A549 (cell line): Measurements from ENCODE around the gene TMEM87B. TPM values are rescaled to one million over a fixed set of nuclear protein-coding genes. Genes with fewer than 3 reads are reported as not detected.

Experiments used
- ATAC-seq, 2 experiments: fragments of 200-7000 bp in 1 of 2; fragments of >200 bp in 1 of 2; cut with Nextera tagmentation in 1 of 2; cut with Tn5 transposase in 1 of 2; 3 replicates each; pipeline versions ENCODE4 v1.8.0 to v1.9.1; 2018 to 2020; ENCODE audit warnings: mild to moderate bottlenecking in 1 of 2, moderate library complexity in 1 of 2
- CTCF ChIA-PET: fragments of 300-600 bp; sonication (Branson Sonifier 250); formaldehyde crosslinking; extraction: SDS; loops from one replicate; lab custom pipeline; 2021; ENCODE audit warnings: antibody characterized with exemption, inconsistent platforms; lab: Yijun Ruan, JAX
- POLR2A ChIA-PET: fragments of 350-600 bp; formaldehyde crosslinking; extraction: SDS; loops from one replicate; lab custom pipeline; 2021; ENCODE audit warnings: antibody characterized with exemption, inconsistent platforms; lab: Yijun Ruan, JAX
- DNase-seq, 2 experiments: peaks; one replicate each; pipeline versions ENCODE4 v3.0.0 to v3.0.0-alpha.2; 2011 to 2016; ENCODE audit warnings: low read depth in 1 of 2, low spot score in 1 of 2
- FAIRE-seq: peaks from 2 replicates; lab custom pipeline; 2011; peaks lifted over from hg19 to GRCh38; lab: Jason Lieb, UNC
- H3K27ac ChIP-seq, 2 experiments: fragments of >200 bp; sonication (Bioruptor Twin); formaldehyde crosslinking; 3 replicates each; pipeline ENCODE4 v1.5.1; 2016 to 2017
- H3K4me1 ChIP-seq: fragments of >200 bp; sonication (Bioruptor Twin); formaldehyde crosslinking; 3 replicates; pipeline ENCODE4 v1.6.1; 2016
- H3K4me2 ChIP-seq: fragments of >200 bp; sonication (Bioruptor Twin); formaldehyde crosslinking; 3 replicates; pipeline ENCODE4 v1.6.1; 2016
- H3K4me3 ChIP-seq: fragments of >200 bp; sonication (Bioruptor Twin); formaldehyde crosslinking; 3 replicates; pipeline ENCODE4 v1.5.1; 2016
- H3K9me3 ChIP-seq: fragments of >200 bp; sonication (Bioruptor Twin); formaldehyde crosslinking; 3 replicates; pipeline ENCODE4 v1.6.1; 2016
- ATOH8 ChIP-seq: fragments of 250-450 bp; sonication (Bioruptor Pico); IDR thresholded peaks from 2 replicates; pipeline ENCODE4 v1.5.0; 2020; ENCODE audit warnings: low read depth, mild to moderate bottlenecking, moderate library complexity
- CEBPB ChIP-seq, 2 experiments: fragments of >200 bp in 1 of 2; sonication (Bioruptor Twin) in 1 of 2; formaldehyde crosslinking in 1 of 2; IDR thresholded peaks; 2 replicates each; pipeline ENCODE4 v1.6.1; 2012 to 2016
- CHD2 ChIP-seq: fragments of 150-350 bp; IDR thresholded peaks from 2 replicates; pipeline ENCODE4 v1.6.1; 2014; ENCODE audit warnings: low read length; ENCODE audit not compliant: partially characterized antibody
- ESRRA ChIP-seq: fragments of 150-350 bp; IDR thresholded peaks from 2 replicates; pipeline ENCODE4 v1.6.1; 2014; ENCODE audit warnings: mild to moderate bottlenecking, low read length, borderline replicate concordance
- FOSB ChIP-seq: fragments of 250-450 bp; sonication (Bioruptor Pico); IDR thresholded peaks from 2 replicates; pipeline ENCODE4 v1.5.0; 2020; ENCODE audit warnings: mild to moderate bottlenecking, moderate library complexity
- FOSL2 ChIP-seq, 2 experiments: fragments of 450-650 bp in 1 of 2; fragments of >200 bp in 1 of 2; sonication (Bioruptor Twin) in 1 of 2; formaldehyde crosslinking; IDR thresholded peaks; 2 replicates each; pipeline versions ENCODE4 v1.5.0 to v1.6.1; 2016 to 2020; ENCODE audit warnings: mild to moderate bottlenecking in 1 of 2, moderate library complexity in 1 of 2
- FOXS1 ChIP-seq: fragments of 250-450 bp; sonication (Bioruptor Pico); IDR thresholded peaks from 2 replicates; pipeline ENCODE4 v1.5.0; 2020; ENCODE audit warnings: mild to moderate bottlenecking, moderate library complexity
- GATA3 ChIP-seq: IDR thresholded peaks from 2 replicates; pipeline ENCODE4 v1.6.1; 2012; ENCODE audit warnings: borderline replicate concordance
- HOXB13 ChIP-seq: fragments of 250-450 bp; sonication (Bioruptor Pico); IDR thresholded peaks from 2 replicates; pipeline ENCODE4 v1.5.0; 2020; ENCODE audit warnings: low read depth, mild to moderate bottlenecking, moderate library complexity
- HOXB5 ChIP-seq: fragments of 250-450 bp; sonication (Bioruptor Pico); IDR thresholded peaks from 2 replicates; pipeline ENCODE4 v1.5.0; 2020; ENCODE audit warnings: mild to moderate bottlenecking, moderate library complexity
- JUN ChIP-seq, 2 experiments: fragments of >200 bp; sonication (Bioruptor Twin); formaldehyde crosslinking; IDR thresholded peaks; 2 replicates in 1 of 2; 3 replicates in 1 of 2; pipeline ENCODE4 v1.6.1; 2016 to 2017
- JUNB ChIP-seq: fragments of >200 bp; sonication (Bioruptor Twin); formaldehyde crosslinking; IDR thresholded peaks from 2 replicates; pipeline ENCODE4 v1.6.1; 2016
- MAZ ChIP-seq: fragments of 150-350 bp; IDR thresholded peaks from 2 replicates; pipeline ENCODE4 v1.6.1; 2014; ENCODE audit warnings: antibody characterized with exemption, low read depth, low read length, borderline replicate concordance
- MYC ChIP-seq: IDR thresholded peaks from 2 replicates; pipeline ENCODE4 v1.6.1; 2012; ENCODE audit warnings: mild to moderate bottlenecking, inconsistent platforms, low read length, improper control_type of control experiment, borderline replicate concordance
- NPAS2 ChIP-seq: fragments of 250-450 bp; sonication (Bioruptor Pico); IDR thresholded peaks from 2 replicates; pipeline ENCODE4 v1.8.0; 2022; ENCODE audit warnings: mild to moderate bottlenecking, moderate library complexity, borderline replicate concordance
- PHF8 ChIP-seq: fragments of 200-600 bp; sonication (generic); IDR thresholded peaks from 2 replicates; pipeline ENCODE4 v1.6.1; 2016; ENCODE audit warnings: low read depth, mild to moderate bottlenecking, antibody characterized with exemption, moderate library complexity, borderline replicate concordance
- POLR2AphosphoS2 ChIP-seq: conservative IDR thresholded peaks from 2 replicates; pipeline ENCODE4 v1.6.1; 2012; ENCODE audit warnings: low read length, improper control_type of control experiment, inconsistent platforms
- RARB ChIP-seq: fragments of 250-450 bp; sonication (Bioruptor Pico); IDR thresholded peaks from 2 replicates; pipeline ENCODE4 v1.8.0; 2021; ENCODE audit warnings: mild to moderate bottlenecking, moderate library complexity
- RCOR1 ChIP-seq: fragments of 150-350 bp; IDR thresholded peaks from 2 replicates; pipeline ENCODE4 v1.6.1; 2014; ENCODE audit warnings: antibody characterized with exemption, low read length, low read depth
- RNF2 ChIP-seq: fragments of 200-600 bp; sonication (generic); IDR thresholded peaks from 2 replicates; pipeline ENCODE4 v1.6.1; 2016; ENCODE audit warnings: low read depth, mild to moderate bottlenecking, antibody characterized with exemption, moderate library complexity, borderline replicate concordance
- SMC3 ChIP-seq: fragments of >200 bp; sonication (Bioruptor Twin); formaldehyde crosslinking; IDR thresholded peaks from 3 replicates; pipeline ENCODE4 v1.6.1; 2018; ENCODE audit warnings: inconsistent platforms
- TFCP2L1 ChIP-seq: fragments of 250-450 bp; sonication (Bioruptor Pico); IDR thresholded peaks from 2 replicates; pipeline ENCODE4 v1.5.0; 2021; ENCODE audit warnings: mild to moderate bottlenecking
- TP53 ChIP-seq: fragments of 250-450 bp; sonication (Bioruptor Pico); IDR thresholded peaks from 2 replicates; pipeline ENCODE4 v1.5.0; 2021; ENCODE audit warnings: mild to moderate bottlenecking, moderate library complexity
- USF2 ChIP-seq: fragments of 450-650 bp; IDR thresholded peaks from 2 replicates; pipeline ENCODE4 v1.6.1; 2014; ENCODE audit warnings: antibody characterized with exemption
- WGBS: methylation state at CpG from one replicate; pipeline ENCODE4 v1.1.6; 2017; ENCODE audit errors: missing lambda C conversion rate; 5-methylcytosine and 5-hydroxymethylcytosine counted together
- polyA plus RNA-seq, 4 experiments: library from polyadenylated mRNA; depleted of rRNA in 3 of 4; stranded (reverse); fragments of >200 nt; fragmentation: RNase III in 1 of 4; extraction: RNeasy Plus Mini Kit Qiagen cat#74134 plus additional on column Dnase treatment in 1 of 4; gene quantifications; 2 replicates in 3 of 4; 3 replicates in 1 of 4; pipeline ENCODE4 v1.2.3, GENCODE V29; 2011 to 2017
- TF ChIP-seq, protein P1 (sequence below): fragments of 150-350 bp; IDR thresholded peaks from 2 replicates; pipeline ENCODE4 v1.6.1; 2014; ENCODE audit warnings: low read depth, mild to moderate bottlenecking, low read length
- TF ChIP-seq, protein P2 (sequence below): fragments of >200 bp; sonication (Bioruptor Twin); formaldehyde crosslinking; IDR thresholded peaks from 3 replicates; pipeline ENCODE4 v1.6.1; 2016
- TF ChIP-seq, protein P3 (sequence below): IDR thresholded peaks from 2 replicates; pipeline ENCODE4 v1.6.1; 2012

TMEM87B gene
- polyA plus RNA-seq, 2 of the 4 experiments (the other 2 are of a cell fraction): 12.3 to 27.0 TPM

- 51% methylated on average over 9 of the region's 9 CpGs for WGBS
- ChIA-PET POLR2A (no interaction called here), CTCF (interaction anchor here (1.1 kb wide), 1 partner anchor 8 kb away, joined by 4 read pairs; no protein-coding TSS in a partner anchor)
Measured at GRCh38 chr2:112163541-112163981, 108.5 kb downstream of the TMEM87B start.

GRCh38 chr2:112164876-112165275 lies 109.8 kb downstream of the TMEM87B start:
- no peak for ATAC-seq
- Histone ChIP-seq H3K4me2 (no peak overlapping the region), H3K27ac (no peak overlapping the region), H3K9me3 (no peaks in the 10 kb centered on the region), H3K4me3 (no peak overlapping the region), H3K4me1 (no peaks in the 10 kb centered on the region)
- POLR2A ChIA-PET: no interaction called here
- no peak for DNase-seq
- TF ChIP-seq NPAS2: no peak
- no peak for TF ChIP-seq FOSL2 (IDR thresholded peaks at IDR 0.05)
- no peak for TF ChIP-seq FOSL2 (CRISPR knock-in tag; IDR thresholded peaks at IDR 0.05)
- TF ChIP-seq ATOH8 (CRISPR knock-in tag): no peak
- no peak for TF ChIP-seq CHD2
- no peak for TF ChIP-seq RCOR1
- TF ChIP-seq JUNB: no peak
- TF ChIP-seq SMC3: no peak
- no peak for TF ChIP-seq HOXB5
- TF ChIP-seq, protein P1, sequence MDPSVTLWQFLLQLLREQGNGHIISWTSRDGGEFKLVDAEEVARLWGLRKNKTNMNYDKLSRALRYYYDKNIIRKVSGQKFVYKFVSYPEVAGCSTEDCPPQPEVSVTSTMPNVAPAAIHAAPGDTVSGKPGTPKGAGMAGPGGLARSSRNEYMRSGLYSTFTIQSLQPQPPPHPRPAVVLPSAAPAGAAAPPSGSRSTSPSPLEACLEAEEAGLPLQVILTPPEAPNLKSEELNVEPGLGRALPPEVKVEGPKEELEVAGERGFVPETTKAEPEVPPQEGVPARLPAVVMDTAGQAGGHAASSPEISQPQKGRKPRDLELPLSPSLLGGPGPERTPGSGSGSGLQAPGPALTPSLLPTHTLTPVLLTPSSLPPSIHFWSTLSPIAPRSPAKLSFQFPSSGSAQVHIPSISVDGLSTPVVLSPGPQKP: no peak
- TF ChIP-seq TFCP2L1 (CRISPR knock-in tag): no peak
- TF ChIP-seq ESRRA: no peak
- TF ChIP-seq RARB (CRISPR knock-in tag): no peak
- no peak for TF ChIP-seq POLR2AphosphoS2
- TF ChIP-seq MAZ: no peak
- CTCF ChIA-PET: no interaction called here
- 85% methylated on average over 11 of the region's 11 CpGs for WGBS
- FAIRE-seq: no peak

More at GRCh38 chr2:112163541-112163981, 108.5 kb downstream of the TMEM87B start:
- H3K4me3 ChIP-seq: no peak overlapping the region
- H3K27ac ChIP-seq: no peak overlapping the region
- FAIRE-seq (no peak), DNase-seq (no peak), ATAC-seq (no peak)
- H3K4me2 ChIP-seq: no peak overlapping the region
- H3K4me1 ChIP-seq: no peaks in the 10 kb centered on the region
- TF ChIP-seq ESRRA (no peak), HOXB13 (CRISPR knock-in tag) (no peak), GATA3 (no peak), FOXS1 (CRISPR knock-in tag) (no peak), RNF2 (no peak), NPAS2 (no peak), USF2 (no peak), PHF8 (no peak), FOSB (no peak), CEBPB (IDR thresholded peaks at IDR 0.05) (no peak), JUN (IDR thresholded peaks at IDR 0.05) (no peak), MYC (no peak), TP53 (CRISPR knock-in tag) (no peak), TFCP2L1 (CRISPR knock-in tag) (no peak)
- TF ChIP-seq, protein P2, sequence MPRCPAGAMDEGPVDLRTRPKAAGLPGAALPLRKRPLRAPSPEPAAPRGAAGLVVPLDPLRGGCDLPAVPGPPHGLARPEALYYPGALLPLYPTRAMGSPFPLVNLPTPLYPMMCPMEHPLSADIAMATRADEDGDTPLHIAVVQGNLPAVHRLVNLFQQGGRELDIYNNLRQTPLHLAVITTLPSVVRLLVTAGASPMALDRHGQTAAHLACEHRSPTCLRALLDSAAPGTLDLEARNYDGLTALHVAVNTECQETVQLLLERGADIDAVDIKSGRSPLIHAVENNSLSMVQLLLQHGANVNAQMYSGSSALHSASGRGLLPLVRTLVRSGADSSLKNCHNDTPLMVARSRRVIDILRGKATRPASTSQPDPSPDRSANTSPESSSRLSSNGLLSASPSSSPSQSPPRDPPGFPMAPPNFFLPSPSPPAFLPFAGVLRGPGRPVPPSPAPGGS: no peak
- TF ChIP-seq, protein P3, sequence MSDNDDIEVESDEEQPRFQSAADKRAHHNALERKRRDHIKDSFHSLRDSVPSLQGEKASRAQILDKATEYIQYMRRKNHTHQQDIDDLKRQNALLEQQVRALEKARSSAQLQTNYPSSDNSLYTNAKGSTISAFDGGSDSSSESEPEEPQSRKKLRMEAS: no peak
- no peaks in the 10 kb centered on the region for H3K9me3 ChIP-seq
